GM18861 (cell line): Measurements from ENCODE around the gene FOXI1.

Experiments
- ATAC-seq: cut with Tn5 transposase; IDR thresholded peaks from one replicate; pipeline ENCODE4 v1.9.1; 2021; ENCODE audit not compliant: unreplicated experiment

FOXI1 gene

DNA sequence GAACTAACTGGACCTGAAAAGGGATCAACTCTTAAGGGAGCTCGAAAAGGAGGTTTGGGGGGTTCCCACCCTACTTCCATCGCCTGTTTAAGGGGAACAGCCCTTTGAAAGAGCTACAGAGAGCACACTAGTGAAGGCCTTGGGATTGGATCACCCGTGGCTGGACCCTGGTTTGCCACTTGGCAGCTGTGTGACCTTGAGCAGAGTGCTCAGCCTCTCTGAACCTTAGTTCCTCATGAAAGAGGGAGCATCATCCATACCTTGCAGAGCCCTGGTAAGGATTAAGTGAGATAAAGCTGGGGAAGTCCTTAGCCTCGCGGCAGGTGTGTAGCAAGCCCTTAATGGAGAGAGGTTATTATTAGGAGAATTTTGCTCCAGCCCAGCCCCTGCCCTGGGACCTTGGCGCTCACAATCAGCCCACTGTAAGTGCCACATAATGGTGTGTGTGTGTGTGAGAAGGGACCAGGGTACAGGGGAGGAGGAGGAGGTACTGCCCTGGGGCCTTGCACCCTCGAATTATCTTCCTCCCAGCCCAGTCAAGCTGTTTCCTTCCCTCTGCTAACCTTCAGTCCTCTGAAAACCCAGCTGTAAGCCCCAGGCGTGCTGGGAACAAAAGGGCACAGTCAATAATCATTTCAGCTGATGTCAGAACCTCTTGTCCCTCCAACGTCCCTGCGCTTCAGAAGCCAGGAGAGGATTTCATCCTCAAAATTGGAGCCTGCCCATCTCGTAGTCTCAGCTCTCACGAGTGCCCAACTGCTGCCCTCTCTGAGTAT, 42.9 kb downstream of the FOXI1 start:
- no peak for ATAC-seq

- no peak for ATAC-seq
These were observed 43.5 kb downstream of the FOXI1 start for GRCh38 chr5:170149206-170149515.

DNA sequence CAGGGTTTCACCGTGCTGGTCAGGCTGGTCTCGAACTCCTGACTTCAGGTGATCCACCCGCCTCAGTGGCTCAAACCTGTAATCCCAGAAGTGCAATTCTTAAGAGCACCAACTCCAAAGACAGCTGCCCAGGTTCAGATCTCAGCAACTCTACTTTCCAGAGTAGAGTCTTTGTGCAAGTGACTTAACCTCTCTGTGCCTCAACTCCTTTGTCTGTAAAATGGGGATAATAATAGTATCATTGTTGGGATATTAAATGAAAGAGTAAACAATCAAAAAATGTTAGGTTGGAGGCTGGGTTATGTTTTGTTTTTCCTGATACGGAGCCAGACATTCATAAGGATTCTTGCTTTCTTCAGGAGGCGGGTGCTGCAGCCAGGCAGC, 45.0 kb downstream of the FOXI1 start:
- no peak for ATAC-seq

GRCh38 chr5:170151097-170151831, 45.6 kb downstream of the FOXI1 start:
- ATAC-seq = no peak

GRCh38 chr5:170152767-170153166, 47.1 kb downstream of the FOXI1 start:
- ATAC-seq = no peak

- no peak for ATAC-seq
These were observed 48.6 kb downstream of the FOXI1 start for GRCh38 chr5:170154297-170154696.

GRCh38 chr5:170154744-170155143, 49.0 kb downstream of the FOXI1 start:
- no peak for ATAC-seq

GRCh38 chr5:170155771-170156170, 50.1 kb downstream of the FOXI1 start:
- ATAC-seq = no peak

DNA sequence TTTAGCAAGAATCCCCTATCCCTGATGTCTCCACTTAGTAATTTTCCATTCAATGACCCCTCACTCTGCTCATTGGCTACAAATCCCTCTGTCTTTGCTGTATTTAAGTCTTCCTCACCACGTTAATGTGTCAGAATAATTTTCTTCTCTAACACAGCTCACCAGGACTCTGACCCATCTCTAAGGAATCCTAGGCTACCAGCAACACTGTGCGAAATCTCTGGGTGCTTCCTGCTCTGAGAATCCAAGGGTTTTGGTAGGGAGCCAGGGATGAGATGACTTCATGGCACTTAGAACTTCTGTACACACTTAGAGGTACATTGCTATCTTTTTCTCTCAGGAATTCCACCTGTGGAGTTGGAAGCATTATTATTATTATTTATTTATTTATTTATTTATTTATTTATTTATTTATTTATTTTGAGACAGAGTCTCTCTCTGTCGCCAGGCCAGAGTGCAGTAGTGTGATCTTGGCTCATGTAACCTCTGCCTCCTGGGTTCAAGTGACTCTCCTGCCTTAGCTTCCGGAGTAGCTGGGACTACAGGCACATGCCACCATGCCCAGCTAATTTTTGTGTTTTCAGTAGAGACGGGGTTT, 53.5 kb downstream of the FOXI1 start:
- no peak for ATAC-seq
